Prostate gland (tissue), 2 donors: ENCODE results near the gene KLF5. TPM values are rescaled to one million over a fixed set of nuclear protein-coding genes. Genes with fewer than 3 reads are reported as not detected.

Experiments used
- DNase-seq: peaks from one replicate; pipeline ENCODE4 v3.0.0-alpha.2; 2019; ENCODE audit warnings: low spot score
- H3K27ac ChIP-seq, 2 donors: fragments of 200-600 bp; sonication (generic); 2 replicates each; pipeline ENCODE4 v1.5.1; 2017 to 2019
- H3K27me3 ChIP-seq: fragments of 200-600 bp; sonication (generic); replicated peaks from 2 replicates; pipeline ENCODE4 v1.5.1; 2019; ENCODE audit not compliant: insufficient read depth
- H3K36me3 ChIP-seq, 2 donors: fragments of 200-600 bp; sonication (generic); 1 replicate in 1 of 2; 2 replicates in 1 of 2; pipeline versions ENCODE4 v1.5.1 to v1.8.1; 2017 to 2019
- H3K4me1 ChIP-seq: fragments of 200-600 bp; sonication (generic); replicated peaks from 2 replicates; pipeline ENCODE4 v1.5.1; 2019
- H3K4me3 ChIP-seq, 2 donors: fragments of 200-600 bp; sonication (generic); 2 replicates each; pipeline ENCODE4 v1.5.1; 2017 to 2019
- H3K9me3 ChIP-seq: fragments of 200-600 bp; sonication (generic); 2 replicates; pipeline ENCODE4 v1.5.1; 2017
- POLR2A ChIP-seq: fragments of 450-650 bp; IDR thresholded peaks from one replicate; pipeline ENCODE4 v1.6.1; 2016; ENCODE audit warnings: antibody characterized with exemption, mild to moderate bottlenecking
- POLR2AphosphoS5 ChIP-seq: sonication (generic); formaldehyde crosslinking; IDR thresholded peaks from one replicate; pipeline ENCODE4 v1.6.1; 2017; ENCODE audit warnings: antibody characterized with exemption
- WGBS: methylation state at CpG from one replicate; pipeline ENCODE4 v1.1.5; 2018; 5-methylcytosine and 5-hydroxymethylcytosine counted together
- intact Hi-C: fragments of 100-400 bp; cut with DNase I; formaldehyde crosslinking; loops from one replicate; pipeline ENCODE4 v1.14.2; 2022
- total RNA-seq, 2 donors: library from RNA; depleted of rRNA; stranded (reverse); fragments of >200 nt; gene quantifications; one replicate each; pipeline ENCODE4 v1.1.0, GENCODE V29; 2016
- TF ChIP-seq, protein P1 (sequence below), 4 experiments: fragments of 200-600 bp in 2 of 4; fragments of 450-650 bp in 2 of 4; sonication (generic) in 2 of 4; IDR thresholded peaks; 1 replicate in 3 of 4; 2 replicates in 1 of 4; pipeline ENCODE4 v1.5.1; 2016 to 2019; ENCODE audit warnings: antibody characterized with exemption in 4 of 4, mild to moderate bottlenecking in 2 of 4, moderate library complexity in 2 of 4

The KLF5 gene
- total RNA-seq, 2 donors from 2014 or later, result 42.3 to 50.6 TPM

DNA sequence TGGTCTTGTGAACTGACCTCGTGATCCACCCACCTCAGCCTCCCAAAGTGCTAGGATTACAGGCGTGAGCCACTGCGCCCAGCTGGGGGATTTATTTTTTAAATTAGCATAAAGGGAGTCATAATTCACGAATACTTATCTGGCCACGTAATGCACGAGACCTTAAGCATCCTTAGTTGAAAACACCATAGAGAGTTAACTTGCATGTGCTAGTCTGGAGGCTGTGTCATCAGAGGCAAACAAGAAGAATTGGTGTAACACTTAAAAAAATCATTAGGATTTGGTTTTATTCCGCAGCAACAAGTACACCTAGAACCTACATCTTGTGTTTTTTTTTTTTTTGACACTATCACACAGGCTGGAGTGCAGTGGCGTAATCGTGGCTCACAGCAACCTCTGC is 19.1 kb downstream of the KLF5 start:
- intact Hi-C loops, result no loop called here
- no peaks in the 10 kb centered on the region for H3K9me3 ChIP-seq
- no peaks in the 10 kb centered on the region for H3K4me1 ChIP-seq
- TF ChIP-seq, protein P1, sequence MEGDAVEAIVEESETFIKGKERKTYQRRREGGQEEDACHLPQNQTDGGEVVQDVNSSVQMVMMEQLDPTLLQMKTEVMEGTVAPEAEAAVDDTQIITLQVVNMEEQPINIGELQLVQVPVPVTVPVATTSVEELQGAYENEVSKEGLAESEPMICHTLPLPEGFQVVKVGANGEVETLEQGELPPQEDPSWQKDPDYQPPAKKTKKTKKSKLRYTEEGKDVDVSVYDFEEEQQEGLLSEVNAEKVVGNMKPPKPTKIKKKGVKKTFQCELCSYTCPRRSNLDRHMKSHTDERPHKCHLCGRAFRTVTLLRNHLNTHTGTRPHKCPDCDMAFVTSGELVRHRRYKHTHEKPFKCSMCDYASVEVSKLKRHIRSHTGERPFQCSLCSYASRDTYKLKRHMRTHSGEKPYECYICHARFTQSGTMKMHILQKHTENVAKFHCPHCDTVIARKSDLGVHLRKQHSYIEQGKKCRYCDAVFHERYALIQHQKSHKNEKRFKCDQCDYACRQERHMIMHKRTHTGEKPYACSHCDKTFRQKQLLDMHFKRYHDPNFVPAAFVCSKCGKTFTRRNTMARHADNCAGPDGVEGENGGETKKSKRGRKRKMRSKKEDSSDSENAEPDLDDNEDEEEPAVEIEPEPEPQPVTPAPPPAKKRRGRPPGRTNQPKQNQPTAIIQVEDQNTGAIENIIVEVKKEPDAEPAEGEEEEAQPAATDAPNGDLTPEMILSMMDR (IDR thresholded peaks at IDR 0.05), result no peak
- TF ChIP-seq POLR2A, result no peak
- no peak for TF ChIP-seq POLR2AphosphoS5
- no peak overlapping the region for H3K4me3 ChIP-seq
- 88% methylated on average over 9 of the region's 9 CpGs for WGBS
- H3K36me3 ChIP-seq, result no peaks in the 10 kb centered on the region
- no peak overlapping the region for H3K27ac ChIP-seq
- no peaks in the 10 kb centered on the region for H3K27me3 ChIP-seq
- DNase-seq, result no peak

DNA sequence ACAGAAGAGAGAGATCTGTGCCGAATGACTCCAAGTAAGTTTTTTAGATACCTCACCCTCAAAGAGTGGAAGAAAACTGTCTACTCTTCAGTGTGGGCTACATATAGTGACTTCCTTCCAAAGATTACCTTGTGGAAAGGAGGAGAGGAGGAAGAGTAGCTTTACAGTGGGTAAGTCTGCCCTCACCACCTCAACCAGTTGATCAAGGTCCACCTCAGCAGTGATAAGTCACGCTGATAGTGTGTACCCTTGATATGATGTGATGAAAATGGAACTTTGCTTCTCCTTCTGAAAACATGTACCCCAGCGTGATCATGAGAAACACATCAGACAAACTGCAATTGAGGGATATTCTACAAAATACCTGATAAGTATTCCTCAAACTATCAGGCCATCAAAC is 20.6 kb downstream of the KLF5 start:
- Histone ChIP-seq H3K27me3 (no peaks in the 10 kb centered on the region), H3K27ac (no peak overlapping the region), H3K36me3 (no peaks in the 10 kb centered on the region), H3K4me1 (no peaks in the 10 kb centered on the region), H3K4me3 (no peak overlapping the region), H3K9me3 (no peaks in the 10 kb centered on the region)
- 92% methylated on average over 3 of the region's 3 CpGs for WGBS
- TF ChIP-seq POLR2AphosphoS5, result no peak
- TF ChIP-seq, protein P1 (IDR thresholded peaks at IDR 0.05), result no peak
- TF ChIP-seq POLR2A, result no peak
- intact Hi-C loops, result no loop called here
- DNase-seq, result no peak

DNA sequence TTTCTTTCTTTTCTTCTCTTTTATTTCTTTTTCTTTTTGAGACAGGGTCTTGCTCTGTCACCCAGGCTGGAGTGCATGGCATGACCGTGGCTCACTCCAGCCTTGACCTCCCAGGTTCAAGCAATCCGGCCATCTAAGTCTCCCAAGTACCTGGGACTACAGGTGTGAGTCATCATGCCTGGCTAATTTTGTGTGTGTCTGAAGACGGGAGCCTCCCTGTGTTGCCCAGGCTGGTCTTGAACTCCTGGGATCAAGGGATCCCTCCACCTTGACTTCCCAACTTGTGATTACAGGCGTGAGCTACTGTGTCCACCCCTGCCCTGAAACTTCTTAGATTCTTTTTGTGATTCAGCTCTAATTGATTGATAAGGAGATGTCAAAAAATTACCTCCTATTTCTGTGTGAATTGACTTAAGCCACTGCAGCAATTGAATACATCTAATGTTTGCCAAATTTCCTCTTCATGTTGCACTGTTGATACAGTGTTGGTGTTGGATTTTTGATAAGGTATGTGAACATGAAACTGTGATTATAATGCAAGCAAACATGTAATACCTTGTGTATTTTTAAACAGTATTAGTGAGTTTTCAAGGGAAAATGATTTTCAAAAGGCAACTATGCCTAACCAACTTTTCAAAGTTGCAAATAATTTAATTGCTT is 22.6 kb downstream of the KLF5 start:
- no peak overlapping the region for H3K27ac ChIP-seq
- H3K9me3 ChIP-seq, result no peaks in the 10 kb centered on the region
- H3K4me3 ChIP-seq, result no peak overlapping the region
- WGBS, result 68% methylated on average over 4 of the region's 4 CpGs
- no peak for DNase-seq
- no peaks in the 10 kb centered on the region for H3K27me3 ChIP-seq
- intact Hi-C loops, result no loop called here
- no peaks in the 10 kb centered on the region for H3K36me3 ChIP-seq
- no peaks in the 10 kb centered on the region for H3K4me1 ChIP-seq
- TF ChIP-seq POLR2AphosphoS5 (no peak), POLR2A (no peak)
- TF ChIP-seq, protein P1 (IDR thresholded peaks at IDR 0.05), result no peak

DNA sequence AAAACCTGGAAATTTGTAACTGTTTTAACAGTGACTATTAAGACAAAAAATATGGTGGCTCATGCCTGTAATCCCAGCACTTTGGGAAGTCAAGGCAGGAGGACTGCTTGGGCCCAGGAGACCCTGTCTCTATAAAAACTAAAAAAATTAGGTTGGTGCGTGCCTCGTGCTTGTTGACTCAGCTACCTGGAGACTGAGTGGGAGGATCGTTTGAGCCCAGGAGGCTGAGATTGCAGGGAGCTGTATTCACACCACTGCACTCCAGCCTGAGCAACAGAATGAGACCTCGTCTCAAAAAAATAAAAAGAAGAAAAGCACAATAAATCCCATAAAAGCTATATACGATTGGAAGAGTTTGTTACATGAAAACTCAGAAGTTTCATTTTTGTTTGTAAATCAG is 23.7 kb downstream of the KLF5 start:
- H3K27ac ChIP-seq, result no peak overlapping the region
- H3K4me1 ChIP-seq, result no peaks in the 10 kb centered on the region
- no peaks in the 10 kb centered on the region for H3K27me3 ChIP-seq
- WGBS, result 45% methylated on average over 5 of the region's 5 CpGs
- no peak overlapping the region for H3K4me3 ChIP-seq
- no peak for TF ChIP-seq POLR2AphosphoS5
- TF ChIP-seq, protein P1 (IDR thresholded peaks at IDR 0.05), result no peak
- TF ChIP-seq POLR2A, result no peak
- intact Hi-C loops, result no loop called here
- H3K9me3 ChIP-seq, result no peaks in the 10 kb centered on the region
- no peaks in the 10 kb centered on the region for H3K36me3 ChIP-seq
- no peak for DNase-seq

DNA sequence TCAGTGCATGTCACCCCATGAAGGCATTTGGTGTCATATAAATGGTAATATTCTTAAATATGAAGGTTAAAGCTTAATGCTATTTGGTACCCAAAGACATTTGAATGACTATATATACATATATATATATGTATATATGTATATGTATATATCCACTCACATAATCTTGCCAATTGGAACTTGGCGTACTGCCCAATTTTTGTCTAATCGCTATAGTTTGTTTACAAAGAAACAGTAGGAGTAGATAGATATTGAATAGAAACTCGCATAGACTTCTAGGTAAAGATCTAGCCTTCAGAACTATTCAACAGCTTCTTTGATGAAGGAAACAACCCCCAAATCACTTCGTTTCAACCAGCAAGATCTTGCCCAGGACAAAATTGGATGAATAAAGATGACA is 24.1 kb downstream of the KLF5 start:
- intact Hi-C loops, result no loop called here
- no peaks in the 10 kb centered on the region for H3K36me3 ChIP-seq
- DNase-seq, result no peak
- no peak overlapping the region for H3K4me3 ChIP-seq
- no peaks in the 10 kb centered on the region for H3K9me3 ChIP-seq
- WGBS, result 50% methylated on average over 4 of the region's 4 CpGs
- no peak overlapping the region for H3K27ac ChIP-seq
- no peaks in the 10 kb centered on the region for H3K27me3 ChIP-seq
- H3K4me1 ChIP-seq, result no peaks in the 10 kb centered on the region
- TF ChIP-seq, protein P1 (IDR thresholded peaks at IDR 0.05), result no peak
- TF ChIP-seq POLR2AphosphoS5, result no peak
- no peak for TF ChIP-seq POLR2A
